HEK293T (cell line): ENCODE results near the gene SYMPK.
A peak's percentile ranks its signal among the peaks of the same experiment; 100 is the strongest.

Source experiments
- ARNT ChIP-seq: fragments of 450-650 bp; IDR thresholded peaks from 2 replicates; pipeline ENCODE4 v1.6.1; 2017; ENCODE audit warnings: mild to moderate bottlenecking
- ELF4 ChIP-seq: fragments of 450-650 bp; IDR thresholded peaks from 2 replicates; pipeline ENCODE4 v1.6.1; 2017; ENCODE audit warnings: antibody characterized with exemption
- FOXA1 ChIP-seq: fragments of 450-650 bp; IDR thresholded peaks from 2 replicates; pipeline ENCODE4 v1.6.1; 2016; ENCODE audit warnings: mild to moderate bottlenecking
- FOXM1 ChIP-seq: fragments of 450-650 bp; IDR thresholded peaks from 2 replicates; pipeline ENCODE4 v1.6.1; 2017; ENCODE audit warnings: mild to moderate bottlenecking, borderline replicate concordance
- HDGF ChIP-seq: fragments of 450-650 bp; IDR thresholded peaks from 2 replicates; pipeline ENCODE4 v1.6.1; 2017; ENCODE audit warnings: antibody characterized with exemption, borderline replicate concordance
- LEF1 ChIP-seq: fragments of 450-650 bp; IDR thresholded peaks from 2 replicates; pipeline ENCODE4 v1.6.1; 2017; ENCODE audit warnings: mild to moderate bottlenecking, borderline replicate concordance
- NFRKB ChIP-seq: fragments of 450-650 bp; IDR thresholded peaks from 2 replicates; pipeline ENCODE4 v1.6.1; 2016; ENCODE audit warnings: mild to moderate bottlenecking, moderate library complexity
- SP1 ChIP-seq: fragments of 450-650 bp; IDR thresholded peaks from 2 replicates; pipeline ENCODE4 v1.6.1; 2017
- SUZ12 ChIP-seq: fragments of 450-650 bp; IDR thresholded peaks from 2 replicates; pipeline ENCODE4 v1.6.1; 2016; ENCODE audit warnings: mild to moderate bottlenecking
- TF ChIP-seq, protein P1 (sequence below): fragments of 450-650 bp; IDR thresholded peaks from 2 replicates; pipeline ENCODE4 v1.6.1; 2016

DNA sequence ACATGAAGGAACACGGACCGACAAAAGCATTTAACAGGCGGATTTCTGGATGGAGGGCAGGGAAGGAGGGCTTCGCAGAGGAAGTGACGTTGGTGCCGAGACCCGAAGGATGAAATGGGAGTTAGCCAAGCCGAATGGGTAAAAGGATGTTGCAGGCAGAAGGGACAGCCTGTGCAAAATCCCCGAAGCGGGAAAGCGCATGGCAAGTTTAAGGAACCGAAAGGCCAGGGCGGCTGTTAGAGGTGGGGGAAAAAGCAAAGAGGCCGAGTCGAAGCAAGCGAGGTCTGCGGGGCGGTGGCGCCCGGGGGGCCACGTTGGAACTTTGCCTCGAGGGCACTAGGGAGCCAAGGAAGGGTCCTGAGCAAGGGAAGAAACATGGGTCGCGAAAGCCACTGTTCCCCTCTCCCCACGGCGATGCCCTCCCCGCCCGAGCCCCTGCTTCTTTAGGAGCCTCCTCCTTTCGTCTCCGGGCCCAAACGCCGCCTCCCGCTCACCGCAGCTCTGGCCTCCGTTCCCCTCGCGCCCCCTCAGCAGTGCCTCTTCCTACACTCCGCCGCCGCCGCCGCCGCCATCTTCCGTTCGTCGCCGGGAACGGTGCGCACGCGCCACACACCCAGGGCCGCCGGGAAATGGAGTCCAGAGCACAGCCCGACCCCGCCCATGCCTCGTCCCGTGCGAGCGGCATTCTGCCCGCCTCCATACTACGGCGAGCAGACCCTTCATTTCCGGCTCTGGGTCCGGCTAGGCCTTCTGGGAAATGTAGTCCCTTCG lies at the start of gene SYMPK:
- no peak for TF ChIP-seq ARNT
- TF ChIP-seq FOXM1 = no peak
- TF ChIP-seq FOXA1 = no peak
- peak; percentile 81 for TF ChIP-seq SUZ12
- TF ChIP-seq HDGF = peak; percentile 64; the same call in 1 of the 2 replicates
- no peak for TF ChIP-seq LEF1
- TF ChIP-seq ELF4 = peak; percentile 90
- no peak for TF ChIP-seq SP1
- TF ChIP-seq, protein P1, sequence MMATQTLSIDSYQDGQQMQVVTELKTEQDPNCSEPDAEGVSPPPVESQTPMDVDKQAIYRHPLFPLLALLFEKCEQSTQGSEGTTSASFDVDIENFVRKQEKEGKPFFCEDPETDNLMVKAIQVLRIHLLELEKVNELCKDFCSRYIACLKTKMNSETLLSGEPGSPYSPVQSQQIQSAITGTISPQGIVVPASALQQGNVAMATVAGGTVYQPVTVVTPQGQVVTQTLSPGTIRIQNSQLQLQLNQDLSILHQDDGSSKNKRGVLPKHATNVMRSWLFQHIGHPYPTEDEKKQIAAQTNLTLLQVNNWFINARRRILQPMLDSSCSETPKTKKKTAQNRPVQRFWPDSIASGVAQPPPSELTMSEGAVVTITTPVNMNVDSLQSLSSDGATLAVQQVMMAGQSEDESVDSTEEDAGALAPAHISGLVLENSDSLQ = no peak
- no peak for TF ChIP-seq NFRKB
